Measurements from ENCODE around the gene ACAA1.

ACAA1 gene

GRCh38 chr3:38117748-38118420 lies 19.0 kb downstream of the ACAA1 start:
- peak; percentile 30 to 31 for DNase-seq

GRCh38 chr3:38117163-38117716 lies 19.7 kb downstream of the ACAA1 start:
- DNase-seq = peak in 1 of 2 experiments; percentile 12

- DNase-seq = no peak
Measured at GRCh38 chr3:38116471-38117162, 20.3 kb downstream of the ACAA1 start.

- DNase-seq = no peak
Measured at GRCh38 chr3:38115645-38116427, 21.1 kb downstream of the ACAA1 start.

- DNase-seq = no peak
Measured at GRCh38 chr3:38114875-38115644, 21.9 kb downstream of the ACAA1 start.

- DNase-seq = no peak
Measured at GRCh38 chr3:38114052-38114874, 22.7 kb downstream of the ACAA1 start.

GRCh38 chr3:38112378-38112761 lies 24.6 kb downstream of the ACAA1 start:
- DNase-seq = no peak

- no peak for DNase-seq
Measured at GRCh38 chr3:38111696-38112377, 25.1 kb downstream of the ACAA1 start.

GRCh38 chr3:38111201-38111600 lies 25.7 kb downstream of the ACAA1 start:
- DNase-seq = no peak

GRCh38 chr3:38110314-38111050 lies 26.4 kb downstream of the ACAA1 start:
- DNase-seq = no peak

- no peak for DNase-seq
Measured at GRCh38 chr3:38109580-38110313, 27.2 kb downstream of the ACAA1 start.

GRCh38 chr3:38108649-38109579 lies 28.0 kb downstream of the ACAA1 start:
- no peak for DNase-seq

- no peak for DNase-seq
Measured at GRCh38 chr3:38107911-38108648, 28.8 kb downstream of the ACAA1 start.

- DNase-seq = no peak
Measured at GRCh38 chr3:38105525-38105924, 31.4 kb downstream of the ACAA1 start.

GRCh38 chr3:38102444-38102814 lies 34.5 kb downstream of the ACAA1 start:
- no peak for DNase-seq

GRCh38 chr3:38101811-38102443 lies 35.0 kb downstream of the ACAA1 start:
- no peak for DNase-seq

- no peak for DNase-seq
Measured at GRCh38 chr3:38100498-38100897, 36.4 kb downstream of the ACAA1 start.

All from SW 1271 (cell line).